Fibroblast of skin of back (primary cell): Measurements from ENCODE around the gene SPATA16.
A peak's percentile ranks its signal among the peaks of the same experiment; 100 is the strongest.
"Not testable (repeated sequence)": the region's sequence is repeated elsewhere in the genome, so short reads cannot be mapped to it uniquely, and the experiment has no call there.

Experiments
- DNase-seq: peaks from one replicate; pipeline ENCODE4 v3.0.0-alpha.2; 2013

The SPATA16 gene

GRCh38 chr3:173064631-173065030 is 76.4 kb downstream of the SPATA16 start:
- no peak for DNase-seq

- DNase-seq = no peak
Observed at GRCh38 chr3:173058229-173058628, 82.8 kb downstream of the SPATA16 start.

DNA sequence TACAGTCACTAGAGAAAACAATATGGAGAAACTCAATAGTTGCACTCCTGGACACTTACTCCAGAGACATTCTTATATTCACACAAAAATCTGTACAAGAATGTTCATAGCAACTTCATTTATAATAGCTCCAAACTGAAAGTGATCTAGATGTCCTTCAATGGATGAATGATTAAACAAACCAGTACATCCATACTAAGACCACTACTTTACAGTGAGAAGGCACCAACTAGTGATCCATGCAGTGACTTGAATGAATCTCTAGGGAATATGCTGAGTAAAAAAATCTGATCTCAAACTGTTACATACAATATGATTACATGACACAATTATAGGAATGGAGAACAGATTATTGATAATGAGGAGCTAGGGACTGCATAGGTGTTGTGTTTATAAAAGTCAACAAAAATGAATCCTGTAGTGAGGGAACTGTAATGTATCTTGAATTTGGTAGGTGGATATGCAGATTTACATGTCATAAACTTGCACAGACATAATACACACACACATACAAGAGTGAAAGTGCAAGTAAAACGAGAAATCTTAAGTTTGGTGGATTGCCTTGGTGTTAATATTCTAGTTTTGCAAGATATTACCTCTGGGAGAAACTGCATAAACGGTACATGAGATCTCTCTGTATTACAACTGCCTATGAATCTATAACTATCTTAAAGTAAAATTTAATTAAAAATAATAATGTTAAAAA is 85.7 kb downstream of the SPATA16 start:
- no peak for DNase-seq

- DNase-seq = no peak
Observed at GRCh38 chr3:173049360-173049759, 91.7 kb downstream of the SPATA16 start.

- peak; percentile 13 for DNase-seq
Observed at GRCh38 chr3:173045770-173046382, 95.2 kb downstream of the SPATA16 start.

GRCh38 chr3:173044998-173045397 is 96.0 kb downstream of the SPATA16 start:
- no peak for DNase-seq

DNA sequence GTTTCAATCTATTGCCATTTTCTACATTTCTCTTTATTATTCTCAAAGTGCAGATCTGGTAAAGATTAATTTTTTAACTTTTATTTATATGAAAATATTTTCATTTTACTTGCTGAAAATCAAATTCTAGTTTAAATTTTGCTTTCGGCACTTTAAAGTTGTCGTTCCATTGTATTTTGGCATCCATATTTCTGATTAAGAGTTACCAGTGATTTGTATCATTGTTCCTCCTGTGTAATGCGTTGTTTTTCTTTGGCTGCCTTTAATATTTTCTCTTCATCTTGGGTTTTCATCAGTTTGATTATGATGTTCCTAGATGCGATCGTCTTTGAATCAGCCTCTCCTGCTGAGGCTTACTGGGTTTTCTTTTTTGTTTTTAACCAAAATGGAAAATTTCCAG is 97.3 kb downstream of the SPATA16 start:
- DNase-seq = no peak

DNA sequence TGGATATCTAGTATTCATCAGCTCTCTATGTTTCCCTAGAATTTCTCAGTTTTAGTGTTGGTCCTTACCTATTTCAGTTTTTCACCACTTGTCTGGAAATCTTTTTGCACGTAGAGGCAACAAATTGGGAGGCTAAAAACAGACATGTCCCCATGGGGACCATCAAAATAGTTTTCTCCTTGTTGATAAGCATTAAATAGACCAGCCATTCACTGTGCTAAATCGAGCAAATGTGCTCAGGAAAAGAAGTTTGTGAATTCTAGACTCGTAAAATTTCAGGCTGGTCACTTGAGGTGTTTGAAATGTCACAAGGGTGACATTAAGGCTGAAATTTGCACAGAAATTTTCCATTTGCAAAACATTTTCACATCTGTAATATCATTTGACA is 102.6 kb downstream of the SPATA16 start:
- no peak for DNase-seq

- no peak for DNase-seq
Observed at GRCh38 chr3:173037840-173038483, 103.1 kb downstream of the SPATA16 start.

GRCh38 chr3:173030273-173030672 is 110.8 kb downstream of the SPATA16 start:
- no peak for DNase-seq

GRCh38 chr3:173028351-173028750 is 112.7 kb downstream of the SPATA16 start:
- no peak for DNase-seq

DNA sequence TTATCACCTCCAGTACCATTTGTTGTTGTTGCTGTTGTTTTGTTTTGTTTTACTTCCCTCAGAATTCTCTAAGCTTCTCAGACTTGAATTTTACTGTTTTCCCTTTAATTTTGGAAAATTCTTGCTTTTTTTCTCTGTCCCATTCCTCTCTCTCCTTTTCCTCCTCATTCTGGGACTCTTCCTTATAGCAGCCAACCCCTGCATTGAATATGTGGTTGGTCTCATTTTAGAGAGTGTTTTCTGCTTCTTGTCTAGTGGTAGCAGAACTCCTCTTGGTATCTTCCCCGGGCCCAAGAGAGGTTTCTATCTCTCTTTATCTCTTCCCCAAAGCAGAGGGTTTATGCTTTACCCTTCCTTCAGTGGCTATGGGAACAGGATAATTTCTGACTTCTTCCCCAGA is 113.6 kb downstream of the SPATA16 start:
- DNase-seq = no peak

GRCh38 chr3:173025941-173026340 is 115.1 kb downstream of the SPATA16 start:
- no peak for DNase-seq

GRCh38 chr3:173021547-173022185 is 119.4 kb downstream of the SPATA16 start:
- no peak for DNase-seq

DNA sequence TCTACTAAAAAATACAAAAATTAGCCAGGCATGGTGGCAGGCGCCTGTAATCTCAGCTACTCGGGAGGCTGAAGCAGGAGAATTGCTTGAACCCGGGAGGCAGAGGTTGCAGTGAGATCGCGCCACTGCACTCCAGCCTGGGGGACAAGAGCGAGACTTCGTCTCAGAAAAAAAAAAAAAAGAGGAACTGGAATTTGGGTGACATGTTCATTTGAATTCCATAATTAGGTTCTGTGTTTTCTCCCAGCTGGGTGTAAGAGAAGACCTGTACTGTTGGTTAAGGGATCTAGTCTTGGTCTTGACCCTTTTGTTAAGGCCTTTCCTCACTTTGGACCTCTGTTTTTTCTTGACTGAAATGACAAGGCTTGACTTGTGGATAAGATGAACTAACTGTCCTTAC is 120.9 kb downstream of the SPATA16 start:
- DNase-seq = not testable (repeated sequence)

DNA sequence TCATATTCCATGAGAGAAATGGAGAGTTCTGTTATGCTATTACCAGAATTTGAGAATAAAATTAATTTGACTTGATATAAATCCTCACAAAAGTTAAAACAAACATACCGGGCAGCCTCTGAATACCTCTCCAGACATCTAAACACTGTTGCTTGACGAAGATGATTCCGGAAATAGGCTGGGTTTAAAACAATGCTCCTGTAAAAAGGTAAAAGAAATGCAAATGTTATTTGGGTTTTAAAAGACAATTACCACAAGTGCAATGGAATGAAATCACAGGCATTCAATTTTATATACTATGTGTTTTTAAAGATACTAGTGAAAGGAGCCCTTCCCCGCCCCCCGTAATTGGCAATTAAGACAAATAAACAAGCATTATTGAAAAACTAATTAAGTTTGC is 121.7 kb downstream of the SPATA16 start:
- DNase-seq = no peak

GRCh38 chr3:173018758-173019157 is 122.3 kb downstream of the SPATA16 start:
- DNase-seq = no peak

DNA sequence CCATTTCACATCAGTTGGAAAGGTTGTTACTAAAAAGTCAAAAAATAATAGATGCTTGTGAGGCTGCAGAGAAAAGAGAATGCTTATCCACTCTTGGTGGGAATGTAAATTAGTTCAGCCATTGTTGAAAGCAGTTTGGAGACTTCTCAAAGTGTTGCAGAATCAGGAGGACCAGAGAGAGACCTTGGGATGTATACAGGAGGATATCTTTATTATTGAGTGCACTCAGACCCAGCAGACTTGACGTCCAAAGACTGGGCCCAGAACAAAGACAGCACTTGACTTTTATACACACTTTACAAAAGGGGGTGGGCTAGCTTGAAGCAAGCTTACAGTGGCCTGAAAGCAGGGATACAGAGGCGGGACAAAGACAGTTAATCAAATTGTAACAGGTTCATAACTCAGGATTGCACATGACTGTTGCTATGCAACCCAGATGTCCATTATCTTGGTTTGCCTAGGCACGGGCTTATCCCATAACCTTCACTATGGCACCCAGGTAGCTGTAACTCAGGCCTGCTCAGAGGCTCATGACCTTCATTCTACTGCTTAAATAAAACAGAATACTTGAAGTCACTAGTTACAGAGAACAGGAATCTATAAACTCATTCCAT is 127.7 kb downstream of the SPATA16 start:
- DNase-seq = no peak

DNA sequence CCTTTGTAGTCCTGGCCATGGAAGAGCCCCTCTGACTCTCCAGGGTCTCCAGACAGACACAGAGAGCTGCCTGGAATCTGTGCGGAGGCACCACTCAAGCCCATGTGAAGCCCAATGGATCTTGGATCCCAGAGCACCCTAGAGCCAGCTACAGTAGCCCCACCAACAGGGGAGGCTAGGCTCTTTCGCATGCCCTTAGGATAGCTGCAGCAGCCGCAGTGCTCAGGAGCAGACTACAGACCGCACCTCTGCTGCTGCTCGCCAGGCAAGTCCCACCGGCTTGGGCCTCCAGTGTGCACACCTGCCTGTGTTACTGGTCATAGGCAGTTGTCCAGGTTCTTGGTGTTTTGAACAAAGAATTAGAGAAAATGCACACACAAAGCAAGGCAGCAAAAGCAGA is 131.6 kb downstream of the SPATA16 start:
- DNase-seq = no peak

DNA sequence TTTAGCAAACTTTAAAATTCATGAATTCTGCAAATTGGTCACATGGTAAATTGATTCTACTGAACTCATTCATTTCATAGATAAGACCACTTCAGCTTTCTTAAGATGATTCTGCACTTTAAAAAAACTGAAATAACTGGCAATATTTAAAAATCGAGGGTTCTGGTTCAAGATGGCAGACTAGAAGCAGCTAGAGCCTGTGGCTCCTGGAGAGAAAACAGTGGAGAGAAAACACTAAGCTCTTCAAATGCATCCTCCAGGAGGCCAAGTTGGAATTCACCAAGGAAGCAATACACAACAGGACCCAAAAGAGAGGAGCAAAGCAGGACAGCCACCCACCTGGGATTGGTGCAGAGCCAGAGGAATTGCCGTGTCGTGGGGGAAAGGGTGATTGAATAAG is 132.1 kb downstream of the SPATA16 start:
- DNase-seq = no peak

- no peak for DNase-seq
Observed at GRCh38 chr3:173007079-173007723, 133.8 kb downstream of the SPATA16 start.

DNA sequence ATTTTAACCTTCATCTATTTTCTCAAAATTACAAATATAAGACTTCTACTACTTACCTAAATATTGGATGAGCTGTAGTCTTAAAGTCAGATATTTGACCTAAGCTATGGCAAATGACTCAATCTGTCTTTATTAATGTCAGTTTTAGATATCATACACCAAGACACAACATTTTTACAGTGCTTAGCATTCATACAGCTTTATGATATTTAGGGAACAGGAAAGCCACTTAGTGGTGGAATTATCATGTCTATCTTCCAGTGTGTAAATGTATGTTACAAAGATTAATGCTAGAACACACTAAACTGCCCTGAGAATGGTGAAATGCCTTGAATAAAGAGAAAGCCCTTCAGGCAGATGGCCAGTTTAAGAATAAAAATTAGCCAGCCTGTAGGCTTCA is 135.0 kb downstream of the SPATA16 start:
- no peak for DNase-seq

- DNase-seq = no peak
Observed at GRCh38 chr3:173004681-173005080, 136.4 kb downstream of the SPATA16 start.
